HG02623 (cell line): Measurements from ENCODE around the gene SLC25A33.
"Not testable (repeated sequence)": the region's sequence is repeated elsewhere in the genome, so short reads cannot be mapped to it uniquely, and the experiment has no call there.

ENCODE experiments used
- ATAC-seq: cut with Tn5 transposase; IDR thresholded peaks from one replicate; pipeline ENCODE4 v1.9.1; 2021; ENCODE audit warnings: moderate library complexity; ENCODE audit not compliant: unreplicated experiment

SLC25A33 gene, protein sequence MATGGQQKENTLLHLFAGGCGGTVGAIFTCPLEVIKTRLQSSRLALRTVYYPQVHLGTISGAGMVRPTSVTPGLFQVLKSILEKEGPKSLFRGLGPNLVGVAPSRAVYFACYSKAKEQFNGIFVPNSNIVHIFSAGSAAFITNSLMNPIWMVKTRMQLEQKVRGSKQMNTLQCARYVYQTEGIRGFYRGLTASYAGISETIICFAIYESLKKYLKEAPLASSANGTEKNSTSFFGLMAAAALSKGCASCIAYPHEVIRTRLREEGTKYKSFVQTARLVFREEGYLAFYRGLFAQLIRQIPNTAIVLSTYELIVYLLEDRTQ

DNA sequence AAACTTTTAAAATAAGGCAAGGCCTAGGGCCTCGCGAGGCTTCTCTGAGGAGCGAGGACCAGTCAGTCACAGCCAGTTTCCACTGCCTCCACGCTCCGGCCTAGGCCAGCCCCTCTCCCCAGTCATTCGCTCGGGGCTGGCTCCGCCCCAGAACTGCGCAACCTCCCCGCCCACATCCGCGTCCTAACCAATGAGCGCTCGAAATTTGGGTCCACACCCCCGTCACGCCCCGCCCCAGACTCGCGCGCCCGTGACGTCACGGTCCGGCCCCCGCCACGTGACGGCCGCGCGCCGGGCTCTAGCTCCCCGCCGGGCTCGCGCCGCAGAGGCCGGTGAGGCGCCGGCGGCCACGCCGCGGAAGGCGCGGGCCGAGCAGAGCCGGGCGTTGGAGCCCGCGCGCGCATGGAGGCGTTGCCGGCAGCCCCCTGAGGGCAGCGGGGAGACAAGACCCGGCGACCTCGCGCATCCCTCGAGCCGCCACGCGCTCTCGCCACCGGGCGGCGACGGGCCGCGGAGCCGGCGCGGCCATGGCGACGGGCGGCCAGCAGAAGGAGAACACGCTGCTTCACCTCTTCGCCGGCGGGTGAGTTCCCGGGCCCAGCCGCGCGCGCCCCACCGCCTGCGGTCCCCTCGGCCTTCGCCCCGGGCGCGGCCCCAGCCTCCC, at the start of gene SLC25A33:
SLC25A33 (plus strand) TSS at position 301 of the 664 bp plus-strand sequence; CDS start at position 528, 227 bp downstream.
- ATAC-seq, result peak; percentile 89

DNA sequence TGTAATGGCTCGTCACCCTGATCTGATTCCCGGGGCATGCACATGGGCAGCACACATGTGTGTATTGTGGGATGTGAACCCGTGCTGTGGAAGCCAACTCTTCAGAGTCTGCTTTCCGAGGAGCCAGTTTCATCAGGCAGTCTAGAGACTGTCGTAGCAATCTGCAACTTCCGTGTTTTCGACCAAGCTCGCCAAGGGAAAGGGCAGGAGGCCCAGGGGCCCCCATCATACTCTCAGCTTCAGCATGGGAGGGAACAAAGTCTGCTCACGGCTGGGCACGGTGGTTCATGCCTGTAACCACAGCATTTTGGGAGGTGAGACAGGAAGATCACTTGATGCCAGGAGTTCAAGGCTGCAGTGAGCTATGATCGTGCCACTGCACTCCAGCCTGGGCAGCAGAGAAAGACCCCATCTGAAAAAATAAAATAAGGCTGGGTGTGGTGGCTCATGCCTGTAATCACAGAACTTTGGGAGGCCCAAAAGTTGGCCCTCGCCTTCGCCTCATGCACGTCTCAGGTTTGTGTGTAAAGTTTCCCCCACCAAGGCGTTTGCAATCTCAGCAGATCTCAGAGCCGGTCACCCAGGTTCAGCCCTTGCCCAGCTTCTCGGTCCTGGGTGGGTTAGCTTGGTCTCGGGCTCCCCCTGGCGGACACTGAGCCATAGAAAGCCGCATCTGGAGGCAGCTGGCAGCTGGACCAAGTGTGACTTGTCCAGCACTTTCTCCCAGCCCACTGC, 48.5 kb upstream of the SLC25A33 start:
- ATAC-seq, result no peak

DNA sequence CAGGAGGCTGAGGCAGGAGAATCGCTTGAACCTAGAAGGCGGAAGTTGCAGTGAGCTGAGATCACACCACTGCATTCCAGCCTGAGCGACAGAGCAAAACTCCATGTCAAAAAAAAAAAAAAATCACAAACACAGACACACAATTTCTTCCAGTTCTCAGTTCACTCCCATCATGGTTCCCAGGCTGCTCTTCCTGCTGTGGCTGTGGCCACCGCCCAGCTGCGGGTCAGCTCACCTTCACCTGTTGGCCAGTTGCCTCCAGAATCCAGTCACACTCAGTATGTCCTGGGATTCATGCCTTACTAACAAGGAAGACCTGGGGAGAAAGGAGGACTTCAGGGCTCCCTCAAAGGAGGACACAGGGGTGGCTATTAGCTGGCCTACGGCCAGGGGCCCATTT, 45.9 kb upstream of the SLC25A33 start:
- ATAC-seq, result no peak

DNA sequence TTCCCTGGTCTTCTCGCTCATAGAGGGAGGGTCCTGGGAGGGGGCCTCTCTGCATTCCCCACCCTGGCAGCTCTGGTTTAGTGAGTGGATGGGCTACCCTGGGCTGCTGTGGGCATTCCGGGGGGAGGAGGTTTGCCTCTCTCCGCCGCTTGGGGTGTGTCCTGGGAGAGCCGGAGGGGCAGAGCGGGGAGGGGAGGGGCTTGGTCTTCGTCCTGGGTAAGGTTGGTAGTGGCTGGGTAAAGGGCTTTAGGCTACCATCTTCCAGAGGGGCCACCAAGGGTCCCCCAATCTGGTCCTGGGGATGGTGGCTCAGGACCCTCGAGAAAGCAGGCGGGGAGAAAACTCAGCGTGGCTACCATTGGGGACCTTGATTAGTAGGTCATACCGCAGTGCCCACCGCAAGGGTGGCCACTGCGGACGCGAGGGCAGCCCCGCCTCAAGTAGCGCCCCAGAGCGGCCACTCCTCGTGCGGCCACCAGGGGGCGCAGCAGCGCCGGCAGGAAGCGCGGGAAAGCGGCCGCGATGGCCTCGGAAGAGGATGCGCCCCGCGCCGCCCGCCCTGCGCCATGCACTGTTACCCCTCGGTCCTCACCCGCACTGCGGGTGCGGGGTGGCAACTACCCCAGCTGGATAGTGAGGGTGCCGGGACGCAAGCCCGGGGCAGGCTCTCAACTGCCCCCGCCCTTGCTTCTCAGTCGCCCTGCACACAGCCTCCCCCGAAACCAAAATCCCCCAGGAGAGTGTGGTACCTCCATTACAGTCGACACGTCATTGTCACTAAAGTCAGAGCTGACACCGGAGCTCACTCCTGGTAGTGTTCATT, 44.1 kb upstream of the SLC25A33 start:
- ATAC-seq, result no peak

DNA sequence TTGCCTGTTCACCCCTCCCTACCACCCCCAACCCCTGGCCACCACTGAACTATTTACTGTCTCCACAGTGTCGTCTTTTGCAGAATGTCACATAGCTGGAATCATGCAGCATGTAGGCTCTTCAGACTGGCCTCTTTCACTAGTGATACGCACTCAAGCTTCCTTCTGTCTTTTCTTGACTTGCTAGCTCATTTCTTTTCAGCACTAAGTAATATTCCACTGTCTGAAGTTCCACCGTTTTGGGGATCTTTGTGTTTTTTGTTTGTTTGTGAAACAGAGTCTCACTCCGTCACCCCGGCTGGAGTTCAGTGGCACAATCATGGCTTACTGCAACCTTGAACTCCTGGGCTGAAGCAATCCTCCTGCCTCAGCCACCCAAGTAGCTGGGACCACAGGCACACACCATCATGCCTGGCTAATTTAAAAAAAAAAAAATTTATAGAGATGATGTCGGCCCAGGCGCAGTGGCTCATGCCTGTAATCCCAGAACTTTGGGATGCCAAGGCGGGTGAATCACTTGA, 43.4 kb upstream of the SLC25A33 start:
- no peak for ATAC-seq

DNA sequence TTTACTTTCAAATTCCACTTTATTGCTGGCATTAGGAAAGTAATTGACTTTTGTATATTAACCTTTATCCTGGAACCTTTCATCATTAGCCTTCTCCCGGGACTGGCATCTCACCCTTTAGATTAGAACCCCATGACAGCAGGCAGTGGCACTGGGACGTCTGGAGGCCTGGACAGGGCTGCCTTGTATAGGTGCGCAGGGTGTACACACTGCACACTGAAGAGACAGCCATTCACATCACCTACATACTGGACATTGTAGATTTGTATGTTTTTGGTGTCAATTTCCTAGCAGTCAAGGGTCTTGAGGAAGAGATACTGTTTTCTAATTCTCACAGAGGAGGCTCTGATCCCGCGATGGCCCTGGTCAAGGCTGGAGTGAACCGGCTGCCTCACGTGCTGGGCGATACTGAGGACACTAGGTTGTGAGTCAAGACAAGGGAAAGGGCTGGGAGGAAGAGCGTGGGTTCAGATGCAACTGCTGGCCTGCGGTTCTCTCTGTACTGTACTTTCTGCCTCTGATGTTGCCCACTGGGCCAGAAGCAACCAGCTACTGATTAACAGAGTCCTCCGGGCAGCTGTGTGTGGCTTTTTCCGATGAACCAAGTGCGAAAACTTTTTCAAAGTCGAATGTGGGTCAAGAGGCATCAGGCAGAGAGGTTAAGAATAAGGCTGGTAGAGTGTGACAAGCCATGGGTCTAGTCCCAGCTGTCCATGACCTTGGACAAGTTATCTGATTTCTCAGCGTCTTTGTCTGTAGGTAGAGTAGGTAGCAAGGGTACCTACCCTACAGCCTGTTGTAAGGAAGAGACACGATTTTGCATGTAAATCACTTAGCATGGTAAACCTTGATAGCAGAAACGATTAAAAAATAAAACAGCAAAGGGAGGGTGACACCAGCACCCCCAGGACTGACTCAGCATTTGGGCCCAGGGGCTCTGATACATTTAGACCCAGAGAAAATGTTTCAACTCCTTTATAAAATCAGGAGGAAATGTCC, 38.2 kb upstream of the SLC25A33 start:
- ATAC-seq, result no peak

DNA sequence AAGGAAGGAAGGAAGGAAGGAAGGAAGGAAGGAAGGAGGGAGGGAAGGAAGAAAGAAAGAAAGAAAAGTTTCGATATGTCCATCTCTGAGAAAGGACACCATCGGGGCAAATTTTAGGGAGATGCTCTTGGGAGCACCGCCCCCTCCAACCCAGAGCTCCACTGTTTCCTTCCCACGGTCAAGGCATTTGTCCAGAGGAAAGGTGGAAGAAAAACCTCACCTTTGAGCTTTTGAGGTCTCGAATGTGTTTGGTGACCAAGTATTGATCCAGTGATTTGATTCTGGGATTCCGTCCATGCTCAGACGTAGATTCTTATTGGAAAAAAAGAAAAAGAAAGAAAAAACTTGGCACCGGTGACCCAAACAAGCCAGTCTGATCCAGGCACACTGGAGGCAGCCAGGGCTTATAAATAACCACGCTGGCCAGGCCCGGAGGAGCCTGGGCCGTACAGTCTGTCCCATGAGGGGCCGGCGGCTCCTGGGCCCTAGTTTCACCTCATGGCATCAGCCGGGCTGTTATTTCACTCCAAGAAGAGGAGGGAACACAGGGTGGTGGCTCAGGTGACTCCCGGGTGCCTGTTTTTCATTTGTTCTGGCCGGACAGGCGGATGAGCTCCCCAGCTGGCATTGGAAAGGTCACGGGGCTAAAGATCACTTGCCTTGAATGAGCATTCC, 36.1 kb upstream of the SLC25A33 start:
- no peak for ATAC-seq

DNA sequence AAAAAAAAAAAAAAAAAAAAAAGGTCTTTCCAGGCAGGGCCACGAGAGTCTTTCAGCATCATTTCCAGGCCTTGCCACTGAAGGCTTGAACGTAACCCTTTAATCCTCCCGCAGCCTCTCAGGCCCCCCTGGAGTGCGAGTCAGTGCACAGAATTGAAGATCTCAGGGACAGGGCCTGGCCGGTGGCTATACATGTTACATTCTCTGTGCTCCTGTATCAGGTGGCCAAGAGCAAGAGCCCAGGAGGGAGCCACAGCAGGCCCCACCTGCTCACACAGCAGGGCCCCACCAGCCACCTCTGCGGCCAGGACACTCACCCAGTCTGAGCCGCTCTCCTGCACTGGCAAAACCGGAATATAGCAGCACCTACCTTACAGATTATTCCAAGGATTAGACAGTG, 34.1 kb upstream of the SLC25A33 start:
- no peak for ATAC-seq

DNA sequence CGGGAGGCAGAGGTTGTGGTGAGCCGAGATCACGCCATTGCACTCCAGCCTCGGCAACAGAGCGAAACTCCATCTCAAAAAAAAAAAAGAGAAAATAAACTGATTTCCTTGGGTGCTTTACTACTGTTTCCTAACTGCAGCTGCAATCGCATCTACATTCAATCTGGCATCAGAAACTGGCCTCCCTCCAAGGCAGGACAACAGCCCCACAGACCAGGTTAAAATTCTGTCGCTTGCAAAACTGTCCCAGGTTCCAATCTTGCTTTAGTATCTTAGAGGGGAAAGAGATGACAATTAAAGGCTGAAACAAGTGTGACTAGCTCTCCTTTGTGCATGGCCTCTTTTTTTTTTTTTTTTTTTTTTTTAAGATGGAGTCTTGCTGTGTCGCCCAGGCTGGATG, 32.4 kb upstream of the SLC25A33 start:
- ATAC-seq, result no peak

DNA sequence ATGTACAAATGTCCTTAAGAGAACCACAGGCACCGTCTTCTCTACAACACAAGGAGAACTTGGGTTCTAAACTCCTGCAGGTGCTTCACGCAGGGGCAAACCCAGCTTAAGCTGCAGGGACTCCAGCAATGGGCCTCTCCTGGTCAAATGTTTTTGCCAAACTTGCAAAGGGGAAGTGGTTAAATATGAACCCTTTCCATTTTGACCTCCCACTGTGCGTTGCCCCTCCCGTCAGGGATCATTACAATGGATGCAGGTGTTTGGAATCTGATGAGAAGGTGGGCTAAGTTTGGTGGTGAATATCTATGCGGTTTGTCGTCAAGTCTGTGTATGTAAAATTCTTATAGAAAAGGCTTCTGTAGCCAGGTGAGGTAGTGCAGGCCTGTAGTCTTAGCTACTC, 29.1 kb upstream of the SLC25A33 start:
- ATAC-seq, result no peak

DNA sequence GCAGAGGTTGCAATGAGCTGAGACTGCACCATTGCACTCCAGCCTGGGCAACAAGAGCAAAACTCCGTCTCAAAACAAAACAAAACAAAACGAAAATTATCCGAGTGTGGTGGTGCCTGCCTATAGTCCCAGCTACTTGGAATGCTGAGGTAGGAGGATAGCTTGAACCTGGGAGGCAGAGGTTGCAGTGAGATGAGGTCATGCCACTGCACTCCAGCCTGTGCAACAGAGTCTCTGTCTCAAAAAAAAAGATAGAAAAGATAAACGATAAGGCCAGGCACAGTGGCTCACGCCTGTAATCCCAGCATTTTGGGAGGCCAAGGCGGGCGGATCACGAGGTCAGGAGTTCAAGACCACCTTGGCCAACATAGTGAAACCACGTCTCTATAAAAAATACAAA, 23.7 kb upstream of the SLC25A33 start:
- ATAC-seq, result not testable (repeated sequence)

DNA sequence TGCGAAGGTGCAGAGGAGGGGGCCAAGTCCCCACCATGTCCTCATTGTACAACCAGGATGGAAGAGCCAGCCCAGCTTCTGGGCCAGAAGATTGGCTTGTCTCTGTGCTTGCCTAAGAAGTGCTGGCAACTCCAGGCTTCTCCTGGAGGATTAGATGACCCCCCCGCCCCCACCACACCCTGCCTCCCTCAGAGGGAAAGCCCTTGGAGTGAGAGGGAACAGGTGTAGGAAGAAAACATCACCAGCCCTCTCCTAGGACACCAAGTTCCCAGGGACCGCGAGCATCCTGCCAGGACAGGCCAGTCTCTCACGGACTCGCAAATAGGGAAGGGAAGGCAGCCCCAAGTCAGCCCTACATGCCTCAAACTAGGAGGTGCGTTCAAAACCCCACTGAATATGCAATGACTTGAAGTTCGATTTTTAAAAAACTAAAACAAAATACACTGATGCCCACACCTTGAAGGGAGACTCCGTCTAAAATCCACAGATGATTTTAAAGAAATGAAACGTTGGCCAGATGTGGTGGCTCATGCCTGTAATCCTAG, 20.7 kb upstream of the SLC25A33 start:
- ATAC-seq, result no peak

DNA sequence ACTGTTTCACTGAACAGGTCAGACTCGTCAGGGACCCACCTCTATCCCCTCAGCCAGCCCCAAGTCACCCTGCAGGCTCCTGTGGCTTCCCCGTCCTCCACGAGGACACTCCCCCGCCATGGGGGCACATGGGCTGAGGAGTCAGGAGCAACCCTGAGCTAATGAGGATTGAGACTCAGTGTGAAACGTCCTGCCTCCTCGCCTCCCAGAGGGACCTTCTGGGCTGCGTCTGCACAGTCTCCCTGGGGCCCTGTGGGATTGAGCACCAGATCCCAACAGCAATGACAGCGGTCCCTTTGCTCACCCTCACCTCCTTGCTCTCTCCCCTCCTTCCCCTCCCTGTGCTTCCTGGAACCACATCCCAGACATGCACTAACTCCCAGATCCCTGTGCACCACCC, 18.9 kb upstream of the SLC25A33 start:
- ATAC-seq, result no peak

DNA sequence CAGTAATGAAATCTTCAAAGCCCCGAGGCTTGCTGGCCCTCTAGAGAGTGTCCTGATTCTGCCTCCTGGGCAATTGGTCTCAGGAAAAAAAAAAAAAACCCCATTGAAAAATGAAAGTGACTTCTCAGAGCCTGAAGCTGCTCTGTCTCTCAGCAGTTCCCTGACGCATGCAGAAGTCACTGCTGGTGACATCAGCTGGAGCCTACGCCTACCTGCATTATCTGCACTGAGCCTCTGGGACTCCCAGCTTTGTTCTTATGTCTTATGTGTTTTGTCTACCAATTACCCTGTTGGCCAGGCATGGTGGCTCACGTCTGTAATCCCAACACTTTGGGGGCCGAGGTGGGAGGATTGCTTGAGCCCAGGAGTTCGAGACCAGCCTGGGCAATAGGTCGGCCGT, 10.1 kb upstream of the SLC25A33 start:
- no peak for ATAC-seq

DNA sequence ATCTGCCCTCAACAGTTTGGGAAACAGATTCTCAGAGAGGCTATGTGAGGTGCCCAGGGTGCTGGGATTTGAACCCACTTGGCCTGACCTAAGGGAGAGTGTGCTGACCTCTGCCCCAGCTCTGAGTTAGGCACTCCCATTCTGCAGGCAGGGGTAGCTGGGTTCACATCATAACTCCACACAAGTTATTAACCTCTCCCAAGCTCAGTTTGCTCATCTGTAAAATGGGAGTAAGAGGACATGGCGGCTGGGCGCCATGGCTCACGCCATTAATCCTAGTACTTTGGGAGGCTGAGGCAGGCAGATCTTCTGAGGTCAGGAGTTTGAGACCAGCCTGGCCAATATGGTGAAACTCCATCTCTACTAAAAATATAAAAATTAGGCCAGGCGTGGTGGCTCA, 8.9 kb upstream of the SLC25A33 start:
- ATAC-seq, result no peak

DNA sequence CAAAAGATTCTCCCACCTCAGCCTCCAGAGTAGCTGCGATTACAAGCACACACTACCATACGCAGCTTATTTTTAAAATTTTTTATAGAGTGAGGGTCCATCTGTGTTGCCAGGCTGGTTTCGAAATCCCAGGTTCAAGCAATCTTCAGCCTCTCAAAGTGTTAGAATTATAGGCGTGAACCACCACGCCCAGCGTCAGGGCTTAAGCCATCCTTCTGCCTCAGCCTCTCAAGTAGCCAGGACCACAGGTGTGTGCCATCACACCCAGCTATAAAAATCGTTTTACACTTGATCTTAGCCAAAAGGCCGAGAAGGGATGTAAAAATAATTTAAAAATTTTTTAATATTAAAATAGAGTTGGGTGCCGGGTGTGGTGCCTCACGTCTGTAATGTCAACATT, 4.3 kb upstream of the SLC25A33 start:
- no peak for ATAC-seq

DNA sequence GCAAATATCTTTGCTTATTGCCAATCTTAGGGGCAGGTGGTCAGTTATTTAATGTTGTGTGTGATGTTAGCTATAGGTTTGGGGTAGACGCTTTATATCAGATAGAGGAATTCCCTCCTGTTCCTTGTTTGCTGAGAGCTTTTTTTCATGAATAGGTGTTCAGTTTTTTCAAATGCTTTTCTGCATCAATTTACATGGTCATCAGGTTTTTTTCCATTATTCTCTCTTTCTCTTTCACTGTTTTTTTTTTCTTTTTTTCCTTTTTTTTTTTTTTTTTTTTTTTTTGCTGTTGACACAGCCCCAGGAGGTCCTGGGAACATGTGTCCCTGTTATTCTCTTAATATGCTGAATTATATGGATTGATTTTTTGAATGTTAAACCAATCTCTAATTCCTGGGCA, 3.0 kb upstream of the SLC25A33 start:
- no peak for ATAC-seq

DNA sequence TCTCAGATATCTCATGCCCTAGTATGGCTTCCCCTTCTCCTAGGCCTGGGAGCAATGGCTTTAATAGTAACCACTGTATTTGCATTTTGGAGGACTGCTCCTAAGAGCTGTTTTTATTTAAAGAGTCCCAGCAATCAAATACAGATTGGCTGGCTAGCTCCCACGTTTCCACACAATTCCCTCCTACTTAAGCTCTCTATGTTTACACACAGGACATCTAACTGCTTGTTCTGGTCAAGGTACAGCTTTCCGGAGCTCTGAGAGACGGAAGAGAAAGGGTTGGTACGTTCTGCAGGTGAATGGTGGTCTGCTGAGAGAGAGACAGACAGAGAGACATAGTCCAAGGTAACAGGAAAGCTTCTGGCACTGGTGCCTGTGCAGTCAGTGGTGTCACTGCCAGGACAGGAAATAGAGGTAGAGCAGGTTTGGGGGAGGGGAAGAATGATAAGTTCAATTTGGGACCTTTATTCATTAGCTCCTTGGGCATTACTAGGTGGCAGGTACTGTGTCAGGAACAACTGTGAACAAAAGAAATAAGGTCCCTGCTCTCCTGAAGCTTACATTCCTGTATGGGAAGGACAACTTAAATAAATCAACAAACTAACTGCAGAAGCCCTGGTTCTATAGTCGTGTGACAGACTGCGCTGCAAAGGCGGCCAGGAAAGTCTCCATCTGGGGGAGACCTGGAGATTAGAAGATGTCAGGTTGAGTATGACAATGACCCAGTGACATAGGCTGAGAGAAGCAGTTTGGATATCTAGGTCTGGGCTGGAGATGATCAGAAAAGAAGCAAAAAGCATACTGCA, 1.2 kb upstream of the SLC25A33 start:
- no peak for ATAC-seq
